RCC 7860 (cell line): ENCODE measurements around the gene FOXK1.
A peak's percentile ranks its signal among the peaks of the same experiment; 100 is the strongest.
"Not testable (repeated sequence)": the region's sequence is repeated elsewhere in the genome, so short reads cannot be mapped to it uniquely, and the experiment has no call there.

Source experiments
- DNase-seq: peaks from one replicate; pipeline ENCODE4 v3.0.0-alpha.2; 2015; ENCODE audit warnings: low spot score
- FAIRE-seq: peaks from 2 replicates; lab custom pipeline; 2012; peaks lifted over from hg19 to GRCh38; lab: Jason Lieb, UNC

The FOXK1 gene

DNA sequence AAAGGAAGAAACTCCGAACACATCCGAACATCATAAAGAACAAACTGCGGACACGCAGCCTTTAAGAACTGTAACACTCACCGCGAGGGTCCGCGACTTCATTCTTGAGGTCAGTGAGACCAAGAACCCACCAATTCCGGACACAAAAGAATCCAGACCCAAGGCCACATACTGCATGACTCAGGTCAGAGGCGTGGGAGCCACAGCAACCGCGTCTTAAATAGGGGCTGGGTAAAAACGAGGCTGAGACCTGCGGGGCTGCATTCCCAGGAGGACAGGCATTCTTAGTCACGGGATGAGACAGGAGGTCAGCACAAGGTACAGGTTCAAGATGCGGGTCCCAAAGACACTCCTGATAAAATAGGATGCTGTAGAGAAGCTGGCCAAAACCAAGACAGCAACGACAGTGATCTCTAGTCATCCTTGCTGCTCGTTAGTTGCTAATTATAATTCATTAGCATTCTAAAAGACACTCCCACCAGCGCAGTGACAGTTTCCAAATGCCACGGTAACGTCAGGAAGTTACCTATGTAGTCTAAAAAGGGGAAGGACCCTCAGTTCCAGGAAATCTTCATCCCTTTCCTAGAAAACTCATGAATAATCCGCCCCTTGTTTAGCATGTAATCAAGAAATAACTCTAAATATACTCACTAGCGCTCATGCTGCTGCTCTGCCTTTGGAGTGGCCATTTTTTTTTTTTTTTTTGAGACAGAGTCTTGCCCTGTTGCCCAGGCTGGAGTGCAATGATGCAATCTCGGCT, 112.7 kb downstream of the FOXK1 start:
- FAIRE-seq (no peak), DNase-seq (peak; percentile 56)

DNA sequence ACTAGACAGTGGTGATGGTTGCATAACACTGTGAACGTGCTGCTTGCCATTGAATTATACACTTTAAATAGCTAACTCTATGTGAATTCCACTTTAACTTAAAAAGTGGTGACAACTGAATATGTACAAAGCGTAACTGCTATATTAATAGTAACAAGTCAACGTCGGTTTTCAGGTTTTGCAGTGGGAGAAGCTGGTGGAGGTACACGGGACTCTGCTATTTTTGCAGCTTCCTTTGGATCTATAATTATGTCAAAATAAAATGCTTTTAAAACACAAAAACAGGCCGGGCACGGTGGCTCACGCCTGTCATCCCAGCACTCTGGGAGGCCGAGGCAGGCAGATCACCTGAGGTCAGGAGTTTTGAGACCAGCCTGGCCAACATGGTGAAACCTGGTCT, 114.4 kb downstream of the FOXK1 start:
- no peak for DNase-seq
- FAIRE-seq, result no peak

DNA sequence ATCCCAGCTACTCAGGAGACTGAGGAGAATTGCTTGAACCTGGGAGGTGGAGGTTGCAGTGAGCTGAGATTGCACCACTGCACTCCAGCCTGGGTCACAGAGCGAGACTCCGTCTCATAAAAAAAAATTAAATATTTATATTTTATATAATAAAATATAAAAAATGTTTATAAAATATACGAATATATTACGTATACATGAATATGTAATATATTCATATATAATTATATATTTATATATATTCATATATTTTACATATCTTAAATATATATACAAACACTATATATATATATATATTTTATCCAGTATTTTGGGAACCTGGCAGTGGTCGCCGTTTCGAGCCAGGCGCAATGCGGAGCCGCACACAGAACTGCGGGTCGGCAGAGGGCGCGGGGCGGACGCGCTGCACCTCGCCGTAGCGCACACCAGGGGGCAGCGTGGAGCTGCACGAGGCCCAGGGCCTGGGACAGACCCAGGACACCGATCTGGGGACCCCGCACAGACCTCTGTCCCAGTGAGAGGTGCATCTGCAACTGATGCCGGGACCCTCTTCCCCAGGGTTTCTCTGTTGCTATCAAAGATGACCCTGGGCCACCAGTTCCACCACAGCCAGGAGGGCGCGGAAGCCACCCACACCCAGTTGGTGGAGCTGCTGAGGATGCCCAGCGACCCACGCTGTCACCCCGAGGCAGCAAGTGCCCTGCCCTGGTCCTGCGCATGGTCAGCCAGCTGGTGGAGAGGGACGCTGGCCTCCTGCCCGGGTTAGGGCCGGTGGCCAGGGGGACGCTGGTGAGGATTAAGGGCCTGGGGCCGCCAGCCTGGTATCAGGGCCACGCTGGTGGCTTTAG, 116.0 kb downstream of the FOXK1 start:
- DNase-seq, result no peak

GRCh38 chr7:4798706-4799235, 116.7 kb downstream of the FOXK1 start:
- DNase-seq (no peak), FAIRE-seq (no peak)

More for the DNA sequence above, 116.0 kb downstream of the FOXK1 start:
- FAIRE-seq, result peak; percentile 57

GRCh38 chr7:4799508-4800268, 117.6 kb downstream of the FOXK1 start:
- no peak for DNase-seq
- FAIRE-seq, result no peak

DNA sequence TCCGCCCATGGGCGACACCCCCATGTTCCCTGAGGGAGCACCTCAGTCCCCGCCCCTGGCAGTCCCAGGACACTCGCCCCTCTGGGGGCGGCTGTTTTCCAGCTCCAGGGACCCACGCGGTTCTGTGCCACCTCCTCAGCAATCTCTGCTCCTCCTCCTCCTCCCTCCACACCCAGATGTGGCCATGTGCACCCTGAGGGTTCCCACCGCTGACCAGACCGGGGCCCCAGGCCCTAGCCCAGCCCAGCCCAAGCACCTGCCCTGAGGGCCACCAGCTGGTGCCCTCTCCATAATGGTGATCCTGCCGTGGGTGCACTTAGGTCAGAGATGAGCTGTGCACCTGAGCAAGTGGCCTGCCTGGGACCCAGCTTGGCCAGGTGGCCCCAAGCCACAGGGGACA, 118.4 kb downstream of the FOXK1 start:
- DNase-seq (no peak), FAIRE-seq (no peak)

DNA sequence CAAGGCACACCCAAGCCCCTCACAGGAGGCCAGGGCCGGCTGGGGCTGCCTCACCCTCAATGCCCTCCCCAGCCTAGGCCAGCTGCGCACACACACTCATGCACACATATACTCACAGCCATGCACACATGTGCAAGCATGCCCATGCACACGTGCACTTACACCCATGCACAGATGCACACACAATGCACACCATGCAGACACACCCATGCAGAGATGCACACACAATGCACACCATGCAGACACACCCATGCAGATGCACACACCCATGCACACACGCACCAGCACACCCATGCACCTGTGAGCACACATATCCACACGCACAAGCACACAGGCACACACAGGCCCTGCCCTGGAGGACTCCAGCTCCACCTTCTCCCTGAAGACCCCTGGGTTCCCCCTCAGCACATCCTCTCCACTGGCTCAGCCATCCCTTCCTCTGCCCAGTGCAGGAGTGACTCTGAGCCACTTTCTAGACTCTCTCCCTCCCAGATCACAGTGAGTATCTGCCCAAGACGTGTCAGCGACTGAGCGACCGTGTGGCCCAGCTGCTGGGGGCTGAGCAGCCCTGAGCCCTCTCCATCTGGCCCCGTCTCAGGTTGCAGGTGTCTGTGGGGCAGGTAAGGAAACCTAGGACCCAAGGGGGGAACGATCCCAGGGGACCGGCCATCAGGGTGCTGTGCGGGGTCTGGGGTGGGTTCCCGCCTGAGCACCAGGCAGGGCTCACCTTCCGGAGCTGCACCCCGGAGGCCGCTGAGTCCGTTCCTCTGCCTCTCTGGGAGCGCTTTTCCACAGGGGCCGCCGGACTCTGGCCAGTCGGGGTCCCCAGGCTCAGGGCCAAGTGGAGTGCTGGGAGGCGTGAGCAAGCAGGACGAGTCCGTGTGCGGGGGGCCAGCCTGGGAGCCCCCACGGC, 119.1 kb downstream of the FOXK1 start:
- FAIRE-seq (no peak), DNase-seq (no peak)

DNA sequence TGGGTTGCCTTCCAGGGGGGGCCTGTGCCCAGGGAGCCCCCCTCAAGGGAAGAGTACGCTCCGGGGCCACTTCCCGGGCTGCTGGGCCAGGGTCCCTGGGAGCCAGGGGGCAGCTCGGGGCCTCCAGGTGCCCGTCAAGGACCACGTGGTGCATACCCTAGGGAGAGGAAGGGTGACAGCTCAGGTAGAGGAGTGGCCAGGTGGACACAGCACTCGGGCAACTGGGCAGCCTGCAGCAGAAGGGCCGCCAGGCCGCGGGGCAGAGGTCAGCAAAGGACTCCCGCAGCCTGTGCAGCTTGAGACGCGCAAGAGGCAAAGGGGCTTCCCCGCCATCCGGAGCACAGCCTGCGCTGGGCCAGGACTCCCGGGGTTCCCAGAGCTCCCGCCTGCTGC, 119.7 kb downstream of the FOXK1 start:
- no peak for DNase-seq

DNA sequence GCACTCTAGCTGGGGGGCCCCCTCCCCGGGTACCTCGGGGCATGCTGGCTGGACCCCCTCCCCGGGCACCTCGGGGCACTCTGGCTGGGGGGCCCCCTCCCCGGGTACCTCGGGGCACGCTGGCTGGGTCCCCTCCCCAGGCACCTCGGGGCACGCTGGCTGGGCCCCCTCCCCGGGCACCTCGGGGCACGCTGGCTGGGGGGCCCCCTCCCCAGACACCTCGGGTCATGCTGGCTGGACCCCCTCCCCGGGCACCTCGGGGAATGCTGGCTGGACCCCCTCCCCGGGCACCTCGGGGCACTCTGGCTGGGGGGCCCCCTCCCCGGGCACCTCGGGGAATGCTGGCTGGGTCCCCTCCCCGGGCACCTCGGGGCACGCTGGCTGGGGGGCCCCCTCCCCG, 120.5 kb downstream of the FOXK1 start:
- not testable (repeated sequence) for DNase-seq, FAIRE-seq

More for the DNA sequence above, 119.7 kb downstream of the FOXK1 start:
- no peak for FAIRE-seq

DNA sequence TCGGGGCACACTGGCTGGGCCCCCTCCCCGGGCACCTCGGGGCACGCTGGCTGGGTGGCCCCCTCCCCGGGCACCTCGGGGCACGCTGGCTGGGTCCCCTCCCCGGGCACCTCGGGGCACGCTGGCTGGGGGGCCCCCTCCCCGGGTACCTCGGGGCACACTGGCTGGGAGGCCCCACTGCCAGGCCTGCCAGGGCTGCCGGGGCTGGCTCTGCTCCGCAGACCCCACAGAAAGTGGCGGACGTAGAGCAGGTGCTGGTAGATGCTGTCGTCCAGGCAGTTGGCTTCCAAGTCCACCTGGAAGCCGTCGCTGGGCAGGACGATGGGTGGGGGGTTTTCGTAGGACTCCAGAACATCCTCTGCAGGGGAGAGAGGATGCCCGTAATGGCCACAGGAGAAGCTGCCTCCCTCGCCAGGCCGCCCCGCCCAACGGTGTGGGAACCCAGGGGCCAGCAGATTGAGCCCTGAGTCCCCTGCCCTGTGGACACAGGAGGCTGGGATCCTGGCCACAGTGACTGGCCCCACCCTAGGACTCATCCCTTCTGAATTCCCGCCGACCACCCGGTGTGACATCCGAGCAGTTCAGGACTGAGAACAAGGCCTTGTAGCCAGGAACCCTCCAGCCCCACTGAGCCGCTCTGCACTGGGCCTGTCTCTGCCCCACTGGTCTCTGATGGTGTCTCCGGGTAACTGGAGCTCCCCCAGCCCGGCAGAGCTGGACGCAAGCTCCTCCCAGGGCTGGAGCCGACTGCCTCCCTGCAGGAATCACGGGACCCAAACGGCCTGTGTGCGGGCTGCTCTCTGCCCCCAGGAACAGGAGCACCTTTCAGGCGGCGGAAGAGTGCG, 121.5 kb downstream of the FOXK1 start:
- FAIRE-seq (no peak), DNase-seq (no peak)

DNA sequence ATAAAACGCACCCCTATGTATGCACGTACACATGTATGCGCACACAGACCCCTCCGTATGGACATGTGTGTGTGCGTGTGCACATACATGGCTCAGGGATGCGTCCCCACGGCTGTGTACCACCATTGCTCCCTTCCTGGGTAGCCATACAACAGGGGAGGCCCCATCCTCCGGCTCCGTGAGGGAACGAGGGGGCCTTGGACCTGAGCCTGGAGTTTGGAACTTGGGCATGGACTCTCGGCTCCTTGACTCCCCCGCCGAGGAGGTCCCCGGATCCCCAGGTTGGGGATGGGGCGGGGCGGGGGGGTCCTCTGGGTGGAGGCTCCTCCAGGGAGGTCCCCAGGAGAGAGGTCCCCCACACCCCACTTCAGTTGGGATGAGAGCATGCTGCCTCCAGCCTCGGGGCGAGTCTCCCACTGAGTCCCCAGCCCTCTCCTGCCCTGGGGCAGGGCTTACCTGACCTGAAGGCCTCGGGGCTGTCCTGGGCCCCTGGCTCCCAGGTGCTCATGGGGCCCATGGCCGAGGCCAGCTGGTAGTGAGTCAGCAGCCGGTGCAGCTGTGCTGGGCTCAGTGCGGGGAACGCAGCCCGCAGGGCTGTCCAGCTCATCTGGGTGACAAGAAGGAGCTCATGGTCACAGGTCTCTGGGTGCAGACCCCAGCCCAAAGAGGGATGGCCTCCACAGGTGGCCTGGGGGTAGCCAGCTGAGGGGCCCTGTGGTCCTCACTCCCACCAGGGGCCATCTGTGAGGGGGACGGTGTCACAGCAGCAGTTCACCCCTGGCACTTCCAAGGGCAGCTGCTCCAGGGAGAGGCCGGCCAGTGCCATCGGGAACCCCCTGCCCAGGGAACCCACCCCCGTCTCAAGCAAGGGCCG, 123.3 kb downstream of the FOXK1 start:
- DNase-seq (no peak), FAIRE-seq (no peak)

DNA sequence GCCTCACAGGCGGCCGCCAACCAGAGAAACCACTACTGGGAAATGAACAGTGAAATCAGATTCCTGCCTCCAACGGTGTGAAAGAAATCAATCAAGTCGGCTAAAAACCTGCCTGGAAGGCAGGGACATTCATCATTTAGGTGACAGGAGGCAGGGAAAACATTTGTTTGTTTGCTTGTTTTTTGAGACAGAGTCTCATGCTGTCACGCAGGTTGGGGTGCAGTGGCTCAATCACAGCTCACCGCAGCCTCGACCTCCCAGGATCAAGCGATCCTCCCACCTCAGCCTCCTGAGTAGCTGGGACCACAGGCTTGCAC, 123.8 kb downstream of the FOXK1 start:
- FAIRE-seq, result no peak
- DNase-seq, result no peak

DNA sequence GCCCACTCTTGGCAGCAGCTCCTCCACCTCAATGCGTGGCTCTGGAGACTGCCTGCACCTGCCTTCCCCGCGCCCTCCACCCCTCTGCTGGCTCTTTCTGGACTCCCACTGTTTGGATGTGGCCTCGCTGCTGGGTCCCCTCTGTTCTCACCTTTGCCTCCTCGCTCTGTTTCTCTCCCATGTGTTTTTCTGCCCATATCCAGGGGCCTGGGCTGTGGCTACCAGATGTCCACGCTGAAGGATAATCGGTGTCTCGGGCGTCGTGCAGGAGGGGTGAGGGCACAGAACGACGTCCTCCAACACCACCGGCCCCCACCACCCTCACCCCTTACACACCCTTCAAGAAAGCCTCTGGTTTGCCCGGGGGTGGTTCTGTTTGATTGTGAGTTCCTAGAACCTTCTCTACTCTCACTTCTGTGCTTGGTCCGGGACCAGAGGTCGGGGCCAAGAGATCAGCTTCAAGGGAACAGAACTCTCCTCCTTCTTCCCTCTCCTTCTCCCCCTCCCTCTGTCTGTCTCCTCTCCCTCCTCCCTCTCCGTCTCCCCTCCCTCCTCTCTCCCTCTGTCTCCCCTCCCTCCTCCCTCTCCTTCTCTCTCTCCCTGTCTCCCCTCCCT, 125.0 kb downstream of the FOXK1 start:
- no peak for FAIRE-seq
- DNase-seq, result no peak

- no peak for FAIRE-seq
These were observed 125.5 kb downstream of the FOXK1 start for GRCh38 chr7:4807598-4808016.

DNA sequence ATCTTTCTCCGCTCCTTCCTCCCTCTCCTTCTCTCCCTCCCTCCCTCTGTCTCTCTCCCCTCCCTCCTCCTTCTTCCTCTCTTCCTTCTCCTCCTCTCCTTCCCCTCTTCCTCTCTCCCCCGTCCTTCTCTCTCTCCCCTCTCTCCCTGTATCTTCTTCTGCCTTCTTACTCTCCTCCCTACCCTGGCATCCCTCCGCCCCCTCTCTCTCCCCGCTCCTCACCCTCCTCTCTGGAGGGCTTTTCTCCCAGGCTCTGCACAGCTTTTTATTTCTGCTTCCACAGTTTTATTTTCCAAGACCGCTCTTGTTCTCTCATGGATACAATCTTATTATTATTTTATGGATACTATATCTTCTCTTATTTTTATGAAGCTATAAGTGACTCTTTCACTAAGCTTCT, 125.9 kb downstream of the FOXK1 start:
- DNase-seq (no peak), FAIRE-seq (no peak)

More at GRCh38 chr7:4807598-4808016, 125.5 kb downstream of the FOXK1 start:
- no peak for DNase-seq

DNA sequence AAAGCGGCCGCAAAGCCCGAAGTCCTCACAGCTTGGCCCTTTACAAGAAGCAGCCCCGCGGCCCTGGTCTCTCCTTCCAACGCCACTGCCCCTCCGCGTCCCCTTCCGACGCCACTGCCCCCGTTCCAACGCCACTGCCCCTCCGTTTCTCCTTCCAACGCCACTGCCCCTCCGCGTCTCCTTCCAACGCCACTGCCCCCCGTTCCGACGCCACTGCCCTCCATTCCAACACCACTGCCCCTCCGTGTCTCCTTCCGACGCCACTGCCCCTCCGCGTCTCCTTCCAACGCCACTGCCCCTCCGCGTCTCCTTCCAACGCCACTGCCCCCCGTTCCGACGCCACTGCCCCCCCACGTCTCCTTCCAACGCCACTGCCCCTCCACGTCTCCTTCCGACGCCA, 126.5 kb downstream of the FOXK1 start:
- FAIRE-seq, result no peak
- no peak for DNase-seq

- FAIRE-seq (no peak), DNase-seq (no peak)
These were observed 127.0 kb downstream of the FOXK1 start for GRCh38 chr7:4809091-4809591.

GRCh38 chr7:4809666-4810065, 127.6 kb downstream of the FOXK1 start:
- FAIRE-seq, result peak; percentile 82

More at GRCh38 chr7:4809666-4810065, 127.6 kb downstream of the FOXK1 start:
- peak; percentile 78 for DNase-seq
